HepG2 (cell line): ENCODE measurements around the gene RCBTB2. TPM values are rescaled to one million over a fixed set of nuclear protein-coding genes. Genes with fewer than 3 reads are reported as not detected.

ENCODE experiments used
- ATAC-seq: fragments of 200-7000 bp; cut with Tn5 transposase; 3 replicates; pipeline ENCODE4 v1.9.1; 2020; ENCODE audit warnings: mild to moderate bottlenecking, moderate library complexity
- BruUV-seq: library from RNA; stranded (reverse); fragments of 400-500 nt; replicated peaks from 2 replicates; lab custom pipeline; 2021; lab: Mats Ljungman, UMichigan
- CTCF ChIA-PET: fragments of 300-600 bp; formaldehyde crosslinking; extraction: SDS; loops from one replicate; lab custom pipeline; 2021; ENCODE audit warnings: low total read pairs, inconsistent platforms, low intra/inter-chr PET ratio; lab: Yijun Ruan, JAX
- POLR2A ChIA-PET: fragments of 350-600 bp; sonication (Branson Sonifier 250); formaldehyde crosslinking; loops from one replicate; lab custom pipeline; 2020; ENCODE audit warnings: antibody characterized with exemption, inconsistent platforms; lab: Yijun Ruan, JAX
- DNase-seq: peaks from one replicate; pipeline ENCODE4 v3.0.0-alpha.2; 2015; ENCODE audit warnings: low spot score
- FAIRE-seq: peaks from 3 replicates; lab custom pipeline; 2011; peaks lifted over from hg19 to GRCh38; lab: Jason Lieb, UNC
- H2AFZ ChIP-seq: one replicate; pipeline ENCODE4 v1.6.1; 2011; ENCODE audit warnings: low read length, inconsistent platforms
- H3K27ac ChIP-seq: fragments of 300-600 bp; 3 replicates; pipeline ENCODE4 v1.8.0; 2011; ENCODE audit warnings: mixed run types, mild to moderate bottlenecking, mixed read lengths, low read length, inconsistent platforms; ENCODE audit not compliant: insufficient read depth; ENCODE audit errors: extremely low read length
- H3K27me3 ChIP-seq, 2 experiments: fragments of 200-600 bp in 1 of 2; 2 replicates in 1 of 2; 3 replicates in 1 of 2; pipeline versions ENCODE4 v1.6.0 to v1.8.0; 2011; ENCODE audit warnings: low read length in 2 of 2, mild to moderate bottlenecking in 2 of 2, moderate library complexity in 2 of 2, inconsistent platforms in 1 of 2; ENCODE audit not compliant: insufficient read depth in 2 of 2, control insufficient read depth in 1 of 2
- H3K36me3 ChIP-seq, 2 experiments: fragments of 200-600 bp in 1 of 2; replicated peaks in 1 of 2; 2 replicates in 1 of 2; 3 replicates in 1 of 2; pipeline versions ENCODE4 v1.5.1 to v1.8.0; 2011; ENCODE audit warnings: low read length in 2 of 2, inconsistent platforms in 1 of 2; ENCODE audit not compliant: insufficient read depth in 2 of 2, control insufficient read depth in 1 of 2
- H3K4me1 ChIP-seq: 2 replicates; pipeline ENCODE4 v1.5.1; 2012; ENCODE audit warnings: low read length, inconsistent platforms; ENCODE audit not compliant: insufficient read depth
- H3K4me2 ChIP-seq: 2 replicates; pipeline ENCODE4 v1.6.0; 2011; ENCODE audit warnings: low read depth, low read length, inconsistent platforms
- H3K4me3 ChIP-seq, 3 experiments: fragments of 200-600 bp in 1 of 3; sonication (generic), shearing (Covaris generic) in 1 of 3; replicated peaks in 1 of 3; 2 replicates each; pipeline ENCODE4 v1.5.1; 2011 to 2016; ENCODE audit warnings: low read length in 3 of 3, inconsistent platforms in 2 of 3, low read depth in 2 of 3, mild to moderate bottlenecking in 2 of 3, control low read depth in 1 of 3, mixed read lengths in 1 of 3; ENCODE audit not compliant: insufficient read depth in 1 of 3
- H3K79me2 ChIP-seq: one replicate; pipeline ENCODE4 v1.6.1; 2011; ENCODE audit warnings: low read length, inconsistent platforms; ENCODE audit not compliant: insufficient read depth
- H3K9ac ChIP-seq: 2 replicates; pipeline ENCODE4 v1.6.0; 2011; ENCODE audit warnings: mild to moderate bottlenecking, low read depth, low read length, inconsistent platforms; ENCODE audit not compliant: insufficient read depth
- H3K9me3 ChIP-seq: 2 replicates; pipeline ENCODE4 v1.5.1; 2012; ENCODE audit warnings: mild to moderate bottlenecking, low read length
- H4K20me1 ChIP-seq: 2 replicates; pipeline ENCODE4 v1.6.0; 2011; ENCODE audit warnings: inconsistent platforms, mild to moderate bottlenecking, low read length, moderate library complexity; ENCODE audit not compliant: insufficient read depth
- ATF6 ChIP-seq: sonication (generic); formaldehyde crosslinking; conservative IDR thresholded peaks from 2 replicates; pipeline ENCODE4 v1.4.0; 2020; ENCODE audit warnings: missing genetic modification reagents
- GATA4 ChIP-seq: sonication (generic); IDR thresholded peaks from 2 replicates; pipeline ENCODE4 v1.6.1; 2016; ENCODE audit warnings: antibody characterized with exemption, low read depth, borderline replicate concordance
- HDAC1 ChIP-seq: sonication (generic); formaldehyde crosslinking; IDR thresholded peaks from 2 replicates; pipeline ENCODE4 v1.5.1; 2020; ENCODE audit warnings: mild to moderate bottlenecking, missing genetic modification reagents
- HNRNPK ChIP-seq: fragments of 200-400 bp; formaldehyde crosslinking; IDR thresholded peaks from 2 replicates; pipeline ENCODE4 v1.6.1; 2018; ENCODE audit warnings: low read length, low read depth, moderate library complexity, mild to moderate bottlenecking; ENCODE audit not compliant: poor library complexity, severe bottlenecking
- JARID2 ChIP-seq: sonication (generic); formaldehyde crosslinking; IDR thresholded peaks from 2 replicates; pipeline ENCODE4 v1.8.1; 2023; ENCODE audit warnings: missing genetic modification reagents, inconsistent platforms; ENCODE audit not compliant: insufficient replicate concordance
- NFAT5 ChIP-seq: sonication (generic); formaldehyde crosslinking; IDR thresholded peaks from 2 replicates; pipeline ENCODE4 v1.4.0; 2020; ENCODE audit warnings: missing genetic modification reagents
- POLR2AphosphoS2 ChIP-seq: IDR thresholded peaks from 2 replicates; pipeline ENCODE4 v1.6.1; 2011; ENCODE audit warnings: low read depth, low read length, improper control_type of control experiment
- TFDP1 ChIP-seq: IDR thresholded peaks from 2 replicates; pipeline ENCODE4 v1.6.1; 2016; ENCODE audit warnings: missing compliant biosample characterization, missing genetic modification reagents, borderline replicate concordance
- ZFP90 ChIP-seq: sonication (generic); formaldehyde crosslinking; IDR thresholded peaks from 2 replicates; pipeline ENCODE4 v1.8.0; 2022; ENCODE audit warnings: missing genetic modification reagents, mild to moderate bottlenecking, inconsistent platforms, borderline replicate concordance
- ZNF547 ChIP-seq: sonication (generic); formaldehyde crosslinking; IDR thresholded peaks from 2 replicates; pipeline ENCODE4 v1.5.1; 2020; ENCODE audit warnings: mild to moderate bottlenecking, missing genetic modification reagents
- ZNF704 ChIP-seq: sonication (generic); formaldehyde crosslinking; IDR thresholded peaks from 2 replicates; pipeline ENCODE4 v1.8.1; 2023; ENCODE audit warnings: mild to moderate bottlenecking, inconsistent platforms, moderate library complexity, missing genetic modification reagents, borderline replicate concordance
- ZSCAN22 ChIP-seq: sonication (generic); formaldehyde crosslinking; IDR thresholded peaks from 2 replicates; pipeline ENCODE4 v1.4.0; 2020; ENCODE audit warnings: mild to moderate bottlenecking, missing genetic modification reagents
- WGBS: methylation state at CpG from one replicate; pipeline ENCODE4 v1.1.6; 2017; ENCODE audit warnings: low lambda C conversion rate; 5-methylcytosine and 5-hydroxymethylcytosine counted together
- in situ Hi-C: cut with HindIII; loops from 2 replicates; pipeline ENCODE4 v1.10.0; 2017; ENCODE audit warnings: low pct_unique_long_range_greater_than_20kb; ENCODE audit not compliant: extremely low pct_ligation_motif_present
- intact Hi-C: fragments of 100-400 bp; cut with micrococcal nuclease; formaldehyde crosslinking; loops from one replicate; pipeline ENCODE4 v1.10.0; 2022; ENCODE audit not compliant: unreplicated experiment
- polyA plus RNA-seq, 8 experiments: library from polyadenylated mRNA; depleted of rRNA in 3 of 8; stranded (reverse) in 7 of 8; unstranded in 1 of 8; fragments of >200 nt; fragmentation: Illumina TruSeq in 4 of 8; extraction: Trizol in 4 of 8; gene quantifications; 2 replicates each; pipeline versions ENCODE4 v1.2.1 to v1.2.3, GENCODE V29; 2011 to 2016; ENCODE audit warnings: low read depth in 4 of 8, missing spikeins in 1 of 8, mixed read lengths in 1 of 8; ENCODE audit not compliant: insufficient read depth in 1 of 8
- total RNA-seq, 5 experiments: library from RNA; depleted of rRNA; stranded (reverse); fragments of >200 nt; fragmentation: Illumina TruSeq; extraction: Trizol; gene quantifications; 2 replicates each; pipeline ENCODE4 v1.2.3, GENCODE V29; 2016; ENCODE audit warnings: low read depth in 1 of 5

Gene RCBTB2
- total and polyA plus RNA-seq, 2 of the 13 experiments (the other 11 are each of a cell fraction or from before 2014, with no cell fraction given): 1.9 to 2.7 TPM

GRCh38 chr13:48497669-48498068 lies 35.2 kb downstream of the RCBTB2 start (continued):
- TF ChIP-seq TFDP1 (CRISPR knock-in tag): no peak
- no peak for TF ChIP-seq GATA4
- no peak for TF ChIP-seq HDAC1 (CRISPR knock-in tag)
- TF ChIP-seq ZNF547 (CRISPR knock-in tag): no peak
- TF ChIP-seq JARID2: no peak
- no peak for TF ChIP-seq ZFP90 (CRISPR knock-in tag)

GRCh38 chr13:48496271-48497161 lies 36.4 kb downstream of the RCBTB2 start:
- in situ Hi-C loops: no loop called here
- Histone ChIP-seq H3K36me3 (no peaks in the 10 kb centered on the region), H3K79me2 (no peaks in the 10 kb centered on the region), H3K9ac (no peak overlapping the region), H3K4me3 (no peak overlapping the region), H4K20me1 (no peaks in the 10 kb centered on the region), H3K4me2 (no peak overlapping the region), H3K9me3 (no peaks in the 10 kb centered on the region), H3K27ac (no peak overlapping the region), H3K27me3 (no peaks in the 10 kb centered on the region), H2AFZ (no peak overlapping the region), H3K4me1 (peaks cover 23% of the 10 kb centered on the region)
- no peak for FAIRE-seq
- intact Hi-C loops: no loop called here
- ATAC-seq: no peak
- CTCF ChIA-PET: no interaction called here
- DNase-seq: no peak
- POLR2A ChIA-PET: no interaction called here
- WGBS: 82% methylated on average over 7 of the region's 7 CpGs
- BruUV-seq: no TSS peak
- TF ChIP-seq POLR2AphosphoS2 (no peak), HNRNPK (peak; percentile 85), ZSCAN22 (no peak), ATF6 (CRISPR knock-in tag) (no peak), ZNF704 (CRISPR knock-in tag) (no peak), NFAT5 (CRISPR knock-in tag) (no peak)
